ENCODE measurements around the gene MAPKAPK3.
A peak's percentile ranks its signal among the peaks of the same experiment; 100 is the strongest.

MAPKAPK3 gene

DNA sequence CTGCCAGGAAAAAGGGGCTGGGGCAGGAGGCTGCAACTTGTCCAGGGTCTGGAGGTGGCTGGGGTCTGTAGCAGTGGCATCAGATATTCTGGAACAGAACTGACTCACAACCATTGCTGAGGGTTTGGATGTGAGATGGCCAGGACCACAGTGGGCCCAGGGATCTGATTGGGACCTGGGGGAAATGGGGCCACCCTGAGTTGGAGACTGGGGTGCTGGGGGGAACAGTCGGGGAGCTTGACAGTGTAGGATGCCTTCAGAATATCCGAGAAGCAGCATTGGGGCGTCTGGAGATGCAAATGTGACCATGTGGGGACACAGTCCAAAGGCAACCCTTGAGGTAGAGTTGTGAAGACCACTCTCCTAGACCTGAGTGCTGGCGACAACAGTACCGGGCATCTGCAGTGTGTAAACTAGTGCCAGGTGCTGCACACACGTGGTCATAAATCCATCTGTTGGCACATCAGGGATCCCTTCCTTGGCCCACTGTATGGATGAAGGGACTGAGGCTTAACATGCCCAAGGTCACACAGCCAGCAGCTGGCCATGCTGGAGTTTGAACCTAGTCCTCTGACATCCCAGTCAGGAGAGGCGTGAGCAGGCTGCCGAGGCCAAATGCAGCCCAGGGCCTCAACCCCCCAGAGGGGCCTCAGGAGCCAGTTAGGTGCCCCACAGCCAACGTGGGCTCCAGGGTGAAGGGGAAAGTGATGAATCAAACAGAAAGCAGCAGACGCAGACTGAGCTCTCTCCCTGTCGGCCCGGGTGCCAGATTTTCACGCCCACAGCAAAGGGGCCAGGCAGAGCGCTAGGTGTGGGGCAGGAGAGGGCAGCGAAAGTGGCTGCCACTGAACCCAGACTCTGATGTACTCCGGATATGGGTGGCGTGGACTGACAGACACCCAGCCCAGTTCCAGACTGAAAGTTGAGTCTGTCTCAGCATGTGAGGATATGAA is 28.9 kb upstream of the MAPKAPK3 start:
- no peak for DNase-seq

DNA sequence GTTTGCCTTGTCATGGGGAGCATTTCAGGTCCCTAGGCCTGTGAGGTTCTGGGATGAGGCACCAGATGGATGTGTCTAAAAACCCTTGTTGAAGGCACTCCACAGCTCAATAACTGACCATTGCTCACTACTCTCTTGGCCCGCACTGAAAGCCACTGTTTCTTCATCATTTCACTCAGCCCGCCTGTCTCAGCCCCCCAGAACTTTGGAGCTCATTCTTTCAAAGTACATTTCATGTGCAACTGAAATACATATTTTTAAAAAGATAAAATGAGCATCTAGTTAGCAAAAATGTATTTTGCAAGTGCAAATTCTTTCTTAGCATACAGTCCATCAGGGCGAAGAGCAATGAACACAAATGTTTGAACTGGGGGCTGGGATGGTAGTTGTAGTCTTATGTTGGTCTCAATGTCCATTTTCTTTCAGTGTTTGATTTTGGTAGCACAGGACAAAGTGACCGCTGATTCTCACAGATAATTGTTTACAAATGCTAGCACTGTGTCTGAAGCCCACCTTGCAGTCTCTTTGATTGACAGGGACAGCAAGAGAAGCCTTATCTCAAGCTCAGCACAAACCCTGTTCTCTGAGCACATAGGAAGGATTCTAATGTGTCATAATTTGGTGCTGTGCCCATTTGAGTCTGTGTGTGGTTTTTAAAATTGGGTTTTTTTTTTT is 28.1 kb upstream of the MAPKAPK3 start:
- DNase-seq, result no peak

DNA sequence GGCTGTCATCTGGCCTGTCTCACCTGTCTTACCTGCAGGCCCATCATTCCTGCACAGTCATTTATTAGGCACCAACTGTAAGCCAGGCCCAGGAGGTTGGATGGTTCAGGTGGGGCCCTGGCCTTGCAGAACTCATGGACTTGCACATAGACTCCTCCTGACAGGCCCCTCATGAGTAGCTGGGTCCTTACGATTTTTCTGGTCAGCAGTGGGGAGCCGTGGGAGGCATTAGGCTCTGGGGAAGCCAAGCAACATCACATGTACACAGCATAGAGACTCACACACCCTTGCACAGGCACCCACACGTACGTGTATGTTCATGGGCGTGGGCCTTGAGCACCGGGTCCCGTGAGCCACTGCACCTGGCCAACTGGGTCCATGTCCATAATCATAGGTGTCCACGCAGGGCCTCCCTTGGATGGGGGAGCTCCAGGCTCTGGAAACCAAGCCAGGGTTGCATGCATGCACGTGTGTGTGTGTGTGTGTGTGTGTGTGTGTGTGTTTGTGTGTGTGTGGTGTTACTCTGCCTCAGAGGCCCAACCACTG is 25.7 kb upstream of the MAPKAPK3 start:
- no peak for DNase-seq

DNA sequence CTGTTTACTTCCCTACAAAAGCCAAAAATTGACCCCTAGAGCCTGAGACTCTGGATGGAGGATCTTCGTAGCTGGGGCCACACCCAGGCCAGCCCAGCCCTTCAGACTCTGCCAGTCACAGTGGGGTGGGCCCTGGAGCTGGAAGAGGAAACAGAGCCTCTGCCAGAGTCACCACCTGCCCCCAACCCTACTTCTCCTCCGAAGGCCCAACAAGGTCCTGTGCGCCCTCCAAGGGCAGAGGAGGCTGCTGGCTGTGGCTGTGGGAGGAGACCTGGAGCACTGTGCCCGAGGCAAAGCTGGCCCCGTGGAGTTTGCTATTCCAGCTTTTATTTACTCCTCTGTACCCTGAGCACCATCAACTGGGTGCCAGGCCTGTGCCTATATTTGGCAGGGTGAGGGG is 24.4 kb upstream of the MAPKAPK3 start:
- DNase-seq, result no peak

DNA sequence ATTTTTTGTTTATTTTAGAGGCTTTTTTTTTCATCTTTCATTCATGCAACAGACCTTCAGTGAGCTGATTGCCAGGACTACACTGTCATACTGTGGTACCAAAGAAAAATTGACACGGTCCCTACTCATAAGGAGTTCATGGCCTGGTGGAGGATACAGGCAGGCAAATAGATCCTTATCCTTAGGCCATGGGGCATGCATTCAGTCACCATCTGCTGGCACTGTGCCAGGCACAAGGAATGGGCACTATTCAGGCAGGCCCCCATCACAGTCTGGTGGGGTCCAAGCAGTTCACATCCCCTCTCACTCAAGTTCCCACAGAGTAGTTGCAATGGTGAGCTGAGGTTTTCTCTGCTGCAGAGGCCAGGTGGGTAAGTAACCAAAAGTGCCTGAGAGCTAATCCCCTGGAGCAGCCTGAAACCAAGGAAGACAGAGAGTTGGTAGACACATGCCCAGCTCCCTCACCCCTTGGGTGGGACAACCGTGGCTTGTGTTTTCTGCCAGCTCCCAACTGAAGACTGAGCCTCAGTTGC is 22.6 kb upstream of the MAPKAPK3 start:
- DNase-seq, result no peak

DNA sequence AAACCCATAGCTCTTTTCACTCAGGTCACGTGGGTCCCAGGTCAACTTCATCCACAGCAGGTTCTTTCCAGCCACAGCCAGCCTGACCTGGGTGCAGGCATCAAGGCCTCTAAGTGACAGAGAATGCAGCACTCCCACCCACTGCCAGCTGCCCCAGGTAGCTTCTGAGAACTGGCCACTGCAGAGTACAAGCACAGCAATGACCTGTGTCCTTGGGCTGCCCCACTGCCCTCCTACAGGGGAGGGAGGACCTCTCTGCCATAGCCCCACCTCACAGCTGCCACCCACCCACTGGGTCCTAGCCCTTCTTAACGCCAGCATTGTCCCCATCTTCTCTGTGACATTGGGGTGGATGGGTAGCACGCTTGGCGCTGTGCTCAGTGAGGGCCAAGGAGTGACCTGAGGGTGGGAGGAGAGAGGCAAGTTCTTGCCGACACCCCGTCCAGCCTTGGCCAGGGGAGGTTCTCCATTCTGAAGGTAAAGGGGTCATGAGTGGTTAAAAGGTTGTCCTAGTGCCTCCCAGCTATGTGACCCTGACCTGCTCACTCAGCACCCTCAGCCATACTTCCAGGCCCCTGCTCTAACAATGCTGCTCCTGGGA is 17.7 kb upstream of the MAPKAPK3 start:
- no peak for DNase-seq

DNA sequence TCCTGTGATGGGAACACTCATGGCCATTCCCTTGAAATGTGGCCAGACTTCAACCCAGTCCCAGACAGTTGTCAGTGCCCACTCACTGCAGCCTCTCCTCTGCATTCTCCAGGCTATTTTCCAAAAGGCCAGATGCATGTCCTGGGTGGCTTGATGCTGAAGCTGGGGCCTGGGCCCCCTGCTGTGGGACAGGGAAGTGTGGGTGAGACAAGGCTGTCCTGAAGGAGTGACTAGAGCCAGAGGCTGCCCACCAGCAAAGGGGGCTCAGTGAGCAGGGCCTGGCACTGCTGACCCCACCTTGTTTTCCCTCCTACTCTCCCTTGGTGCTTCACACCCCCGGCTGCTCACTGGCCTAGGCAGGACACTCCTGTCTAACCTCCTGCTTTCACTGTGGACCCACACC is 17.2 kb upstream of the MAPKAPK3 start:
- DNase-seq, result no peak

DNA sequence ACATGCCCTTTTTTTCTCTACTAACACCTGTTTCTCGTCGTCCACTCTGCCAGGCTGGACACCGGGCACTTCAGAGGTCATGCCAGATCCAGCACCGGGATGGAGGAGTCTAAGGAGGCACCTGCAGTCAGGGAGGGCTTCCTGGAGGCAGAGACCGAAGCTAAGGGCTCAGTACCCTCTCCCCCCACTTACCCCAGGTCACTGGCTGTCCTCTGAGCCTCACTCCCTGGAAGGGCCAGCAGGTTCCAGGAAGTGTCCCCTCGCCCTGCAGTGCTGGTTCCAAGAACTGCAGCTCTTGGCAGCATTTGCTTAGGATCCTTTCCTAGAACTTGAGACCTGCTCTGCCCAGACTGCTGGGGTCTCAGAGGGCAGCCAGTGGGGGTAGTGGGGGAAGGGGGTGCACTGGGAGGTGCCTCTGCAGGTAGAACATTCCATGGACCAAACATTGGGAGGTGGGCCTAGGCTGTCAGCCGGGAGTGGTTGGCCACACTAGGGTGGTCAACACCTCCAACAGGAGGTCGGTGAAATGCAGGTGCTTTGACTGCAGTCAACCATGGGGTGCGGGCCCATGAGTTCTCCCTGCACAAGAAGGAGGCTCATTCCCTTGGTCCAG is 16.7 kb upstream of the MAPKAPK3 start:
- DNase-seq, result no peak

DNA sequence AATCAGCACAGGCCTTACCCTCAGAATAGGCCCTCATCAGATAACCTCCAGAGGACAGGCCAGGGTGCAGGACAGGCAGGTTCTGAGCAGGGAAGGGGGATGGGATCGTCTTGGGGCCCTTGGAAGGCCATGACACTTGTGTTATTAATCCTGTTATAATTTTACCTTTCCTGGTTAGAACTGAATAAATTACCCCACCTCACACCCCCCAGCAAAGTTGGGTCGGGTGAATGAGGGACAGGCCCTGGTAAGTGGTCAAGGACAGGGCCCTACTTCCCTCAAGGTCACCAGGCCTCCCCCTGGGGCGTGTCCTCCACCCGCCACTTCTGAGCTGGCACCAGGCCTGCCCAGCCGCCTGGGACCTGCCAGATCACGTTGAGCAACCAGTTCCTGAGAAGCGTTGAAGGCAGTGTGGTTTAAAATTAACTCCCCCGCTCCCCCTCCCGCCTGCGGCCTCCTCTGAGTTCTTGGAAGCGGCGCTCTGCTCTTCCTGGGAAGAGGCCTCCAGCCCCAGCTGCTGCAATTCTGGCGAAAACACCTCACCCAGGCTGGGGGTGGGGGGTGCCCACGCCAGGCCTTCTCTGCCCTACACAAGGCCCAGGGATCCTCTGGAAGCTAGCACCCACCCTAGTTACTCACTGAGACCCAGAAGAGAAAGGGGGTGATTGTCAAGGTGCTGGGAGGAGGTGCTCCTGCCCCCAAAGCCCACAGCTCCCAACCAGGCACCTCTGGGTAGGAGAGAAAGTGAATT is 15.9 kb upstream of the MAPKAPK3 start:
- DNase-seq, result peak; percentile 7

DNA sequence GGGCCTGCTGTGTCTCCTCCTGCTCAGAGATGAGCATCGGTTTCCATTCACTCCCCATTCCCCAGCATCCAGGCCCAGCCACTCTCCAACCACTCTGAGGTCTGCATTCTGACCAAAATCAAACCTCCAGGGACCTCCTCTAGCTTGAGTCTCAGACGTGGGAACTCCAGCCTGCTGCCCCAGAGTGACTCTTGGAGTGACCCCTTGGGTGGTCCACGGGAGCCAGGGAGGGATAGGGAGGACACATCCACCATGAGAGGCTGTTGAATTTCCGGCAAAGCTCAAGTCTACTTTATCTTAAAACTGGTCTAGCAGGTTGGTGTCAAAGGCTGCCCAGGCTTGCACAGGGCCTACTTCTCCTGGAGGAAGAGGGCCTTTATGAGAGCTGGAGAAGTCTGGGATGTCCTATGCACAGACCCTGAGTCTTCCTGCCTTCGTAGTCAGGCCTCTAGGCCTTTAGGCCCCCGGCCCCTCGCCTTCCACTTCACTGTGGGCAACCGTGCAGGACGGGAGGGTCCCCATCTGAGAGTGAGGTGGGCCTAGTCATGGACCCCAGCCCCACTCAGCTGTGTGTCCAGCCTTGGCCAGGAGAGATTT is 14.3 kb upstream of the MAPKAPK3 start:
- DNase-seq, result no peak

DNA sequence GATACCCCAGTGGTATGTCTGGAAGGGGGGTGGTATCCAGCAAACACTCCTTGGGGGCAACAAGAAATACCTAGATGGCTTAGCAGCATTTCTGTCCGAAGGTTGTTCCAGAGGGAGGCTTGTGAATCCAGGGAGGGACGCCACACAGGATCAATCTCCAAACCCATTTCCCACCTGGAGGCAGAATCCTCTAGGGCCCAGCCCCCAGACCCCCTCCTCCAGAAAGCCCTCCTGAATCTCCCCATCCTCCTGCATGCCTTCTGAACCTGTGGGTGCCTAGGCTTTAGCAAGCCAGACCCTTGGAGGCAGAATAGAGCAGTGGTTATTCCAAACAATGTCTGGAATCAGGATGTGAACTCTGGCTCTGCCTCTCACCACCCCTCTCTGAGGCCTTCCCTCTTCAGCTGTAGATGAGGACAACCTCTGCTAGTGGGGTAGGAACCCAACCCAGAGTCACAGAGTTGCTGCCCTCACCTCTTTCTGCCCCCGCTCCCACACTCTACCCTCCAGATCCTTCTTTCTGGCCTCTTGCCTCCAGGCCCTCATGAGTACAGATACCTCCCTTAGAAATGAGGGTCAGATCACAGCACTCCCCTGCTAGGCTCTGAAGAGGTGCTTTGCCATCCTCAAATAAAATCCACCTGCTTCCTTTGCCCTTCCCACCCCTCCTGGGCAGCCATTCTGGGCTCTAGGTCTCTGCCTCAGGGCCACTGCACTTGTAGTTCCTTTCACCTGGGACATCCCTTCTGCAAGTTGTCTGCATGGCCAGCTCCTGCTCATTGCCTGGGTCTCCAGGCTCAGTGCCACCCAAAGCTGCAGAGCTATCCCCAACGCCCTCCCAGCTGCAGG is 13.5 kb upstream of the MAPKAPK3 start:
- DNase-seq, result no peak

DNA sequence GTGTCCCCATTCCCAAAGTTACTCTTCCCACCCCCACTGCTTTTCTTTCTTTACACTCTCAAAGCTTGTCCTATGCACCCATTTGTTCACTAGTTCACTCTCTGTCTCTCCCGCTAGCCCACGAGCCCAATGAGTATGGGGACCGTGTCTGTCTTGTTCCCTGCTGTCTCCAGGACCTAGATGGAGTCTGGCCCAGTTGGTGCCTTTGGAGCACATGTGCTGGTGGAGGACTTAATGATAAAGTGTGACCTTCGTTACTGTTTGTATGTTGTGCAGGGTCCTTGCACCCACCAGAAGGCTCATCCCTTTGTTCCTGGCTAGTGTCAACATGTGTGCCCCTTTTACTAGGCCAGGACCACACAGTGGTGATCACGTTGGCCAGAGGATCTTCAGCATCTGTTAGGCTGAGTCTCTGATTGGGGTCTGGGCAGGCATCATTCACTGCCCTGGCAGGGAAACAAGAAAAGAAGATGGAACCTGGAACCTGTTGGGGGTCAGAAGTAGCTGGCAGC is 12.8 kb upstream of the MAPKAPK3 start:
- DNase-seq, result no peak

DNA sequence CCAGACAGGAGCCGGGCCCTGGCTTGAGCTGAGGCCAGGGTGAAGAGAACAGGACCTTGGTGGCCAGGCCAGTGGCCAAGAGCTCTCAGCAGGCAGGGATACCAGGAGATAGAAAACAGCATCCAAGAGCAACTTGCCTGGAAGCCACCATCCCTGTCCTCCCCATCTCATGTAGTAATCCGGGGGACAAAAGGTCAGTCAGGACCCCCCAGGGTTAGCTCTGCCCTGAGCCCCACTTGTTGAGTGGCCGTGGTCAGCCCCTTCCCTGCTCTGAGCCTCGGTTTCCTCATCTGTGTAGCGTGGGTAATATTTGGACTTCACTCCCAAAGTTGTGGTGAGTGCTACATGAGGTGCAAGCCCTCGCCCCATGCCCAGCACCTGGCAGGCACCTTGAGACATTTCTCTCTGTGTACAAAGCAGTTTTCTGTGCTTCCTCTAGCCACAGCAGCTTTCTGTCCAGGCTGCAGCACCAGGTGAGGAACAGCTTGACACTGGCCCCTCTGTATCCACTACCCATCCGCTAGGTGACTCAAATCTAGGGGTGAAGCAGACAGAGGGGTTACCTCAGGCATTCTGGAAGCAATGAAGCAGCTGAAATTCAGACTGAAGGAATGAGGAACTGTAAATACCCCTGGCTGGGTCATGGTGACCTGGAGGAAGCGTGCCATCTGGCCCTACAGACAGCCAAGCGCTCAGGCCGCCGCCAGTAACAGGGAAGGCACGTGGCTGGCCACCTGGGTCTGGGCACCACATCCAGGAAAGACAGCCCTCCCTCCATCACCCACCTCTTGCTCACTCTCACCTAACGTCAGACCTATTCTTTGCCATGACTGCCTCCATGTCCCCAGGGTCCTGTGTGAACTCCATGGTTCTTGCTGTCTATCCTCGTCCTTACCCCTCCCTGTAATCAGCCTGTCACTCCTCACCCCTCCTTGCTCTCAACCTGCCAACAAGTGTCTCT is 12.0 kb upstream of the MAPKAPK3 start:
- DNase-seq, result no peak

DNA sequence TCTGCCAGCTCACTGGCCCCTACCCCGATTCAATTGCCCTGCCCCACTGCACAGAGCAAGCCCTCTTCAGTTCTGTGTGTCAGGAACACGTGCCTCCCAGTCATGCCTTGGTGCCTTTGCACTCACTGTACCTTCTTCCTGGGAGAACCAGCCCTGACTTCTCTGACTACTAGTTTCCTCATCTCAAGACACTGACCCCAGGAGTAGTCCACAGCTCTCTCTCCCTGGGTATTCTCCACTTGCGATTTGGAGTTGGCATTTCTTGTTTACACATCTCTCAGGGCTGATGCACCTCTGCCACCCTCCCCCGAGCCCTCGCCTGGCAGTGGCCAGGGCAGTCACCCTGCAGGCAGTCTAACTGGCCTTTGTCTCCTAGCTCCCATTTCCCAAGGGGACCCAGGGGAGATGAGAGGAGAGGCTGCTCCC is 11.0 kb upstream of the MAPKAPK3 start:
- no peak for DNase-seq

DNA sequence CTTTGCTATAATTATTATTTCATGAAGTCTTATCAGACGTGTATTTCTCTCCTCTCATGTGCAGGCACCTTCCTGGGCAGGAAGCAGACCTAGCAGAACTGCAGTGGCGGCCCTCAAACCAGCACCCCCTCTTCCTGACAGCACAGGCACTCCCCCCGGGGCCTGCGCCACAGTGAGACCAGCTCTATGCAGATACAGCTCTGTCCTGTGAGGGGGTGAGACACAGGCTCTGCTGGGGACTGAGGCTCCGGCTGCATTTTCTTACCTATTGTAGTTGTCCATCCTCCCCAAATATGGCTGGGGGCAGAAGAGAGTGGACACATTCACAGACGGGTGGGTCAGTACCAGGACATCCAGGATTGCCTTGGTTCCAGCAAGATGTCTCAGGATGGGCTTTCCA is 10.4 kb upstream of the MAPKAPK3 start:
- no peak for DNase-seq

DNA sequence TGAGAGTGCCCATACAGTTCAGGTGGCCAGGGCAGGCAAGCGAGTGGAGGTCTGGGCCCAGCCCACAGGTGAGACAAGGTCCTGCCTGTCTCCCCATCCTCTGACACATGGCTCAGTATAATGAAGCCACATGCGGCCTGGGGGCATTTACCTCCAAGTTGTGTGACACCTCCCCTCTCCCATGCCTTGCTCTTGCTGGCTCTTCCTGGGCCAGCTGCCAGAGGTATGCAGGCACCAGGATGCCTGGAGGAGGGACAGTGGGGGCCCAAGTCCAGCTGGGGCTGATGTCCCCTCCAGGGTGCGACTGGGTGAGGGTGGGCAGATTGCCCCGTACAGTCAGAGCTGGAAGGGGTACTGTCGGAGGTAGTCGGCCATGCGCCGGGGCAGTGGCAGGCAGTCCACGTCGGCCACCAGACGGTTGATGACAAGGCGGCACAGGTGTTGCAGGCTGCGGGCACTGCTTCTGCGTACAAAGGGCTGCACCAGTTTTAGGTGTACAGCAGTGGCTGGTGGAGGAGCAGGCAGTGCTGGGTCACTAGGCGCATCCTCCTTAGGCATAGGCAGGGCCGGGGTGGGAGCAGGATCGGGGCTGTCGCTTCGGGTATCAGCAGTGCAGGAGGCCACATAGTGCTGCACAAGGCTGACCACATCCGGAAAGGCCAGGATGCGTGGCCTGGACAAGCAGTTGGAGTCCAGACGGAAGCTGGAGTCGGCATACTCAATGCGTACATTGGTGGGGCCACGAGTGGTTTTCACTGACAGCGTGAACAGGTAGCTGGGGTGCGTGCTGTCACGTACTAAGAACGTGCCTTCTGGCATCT is 9.5 kb upstream of the MAPKAPK3 start:
- DNase-seq, result no peak

DNA sequence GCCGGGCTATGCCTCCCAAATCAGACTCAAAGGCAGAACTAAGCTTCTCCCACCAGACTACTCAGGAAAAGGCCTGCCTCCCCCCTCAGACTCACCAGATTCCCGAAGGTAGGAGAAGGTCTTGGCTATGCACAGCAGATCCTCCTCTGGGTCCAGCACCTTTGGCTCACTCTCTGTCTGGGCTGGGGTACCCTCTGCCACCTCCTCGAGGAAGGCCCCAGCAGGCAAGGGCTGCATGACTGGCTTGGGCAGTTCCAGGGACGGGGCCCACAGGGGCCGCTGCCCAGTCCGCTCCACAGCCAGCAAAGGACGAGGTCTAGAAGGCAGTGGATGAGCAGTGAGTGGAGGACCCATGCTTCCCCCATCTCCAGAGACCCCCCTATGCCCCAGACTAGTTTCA is 8.7 kb upstream of the MAPKAPK3 start:
- no peak for DNase-seq

DNA sequence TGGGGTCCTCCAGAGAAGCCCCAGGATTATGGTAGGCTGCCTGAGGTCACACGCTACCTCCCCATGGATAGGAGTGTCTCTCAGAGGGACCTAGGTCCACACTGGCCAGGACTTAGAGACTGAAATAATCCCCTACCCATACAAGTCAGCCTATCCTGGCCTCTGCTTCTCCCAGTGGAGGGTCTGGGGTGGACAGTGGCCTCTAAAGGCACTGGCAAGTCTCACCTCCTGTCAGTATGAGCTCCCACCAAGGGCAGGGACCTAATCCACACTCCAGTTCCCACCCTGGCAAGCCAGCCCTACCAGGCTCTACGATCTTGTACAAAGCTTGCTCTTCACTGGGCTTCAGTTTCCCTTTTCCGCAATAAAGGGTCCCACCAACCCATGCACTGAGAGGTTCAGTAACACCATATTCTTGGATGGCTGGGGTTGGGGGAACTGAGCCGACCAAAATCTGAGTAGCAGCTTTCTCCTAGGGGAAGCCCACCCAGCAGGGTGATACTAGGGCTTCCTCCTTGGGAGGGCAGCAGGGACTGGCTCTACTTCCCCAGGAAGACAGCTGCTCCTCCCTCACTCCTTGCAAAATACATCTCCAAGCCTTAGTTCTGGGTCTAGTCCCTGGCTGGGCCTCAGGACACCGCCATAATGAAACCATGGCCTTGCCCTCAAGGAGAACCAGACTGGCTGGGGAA is 7.7 kb upstream of the MAPKAPK3 start:
- DNase-seq, result no peak
